Sigmoid colon (tissue), 7 donors: Measurements from ENCODE around the gene SPINDOC. TPM values are rescaled to one million over a fixed set of nuclear protein-coding genes. Genes with fewer than 3 reads are reported as not detected.

Experiments
- DNase-seq: peaks from one replicate; pipeline ENCODE4 v3.0.0-alpha.2; 2019
- H3K27ac ChIP-seq, 4 donors: fragments of 200-600 bp; sonication (generic); one replicate each; pipeline ENCODE4 v1.5.1; 2016 to 2019; ENCODE audit warnings: mild to moderate bottlenecking in 1 of 4
- H3K27me3 ChIP-seq, 3 donors: fragments of 200-600 bp; sonication (generic); one replicate each; pipeline ENCODE4 v1.5.1; 2019; ENCODE audit warnings: mild to moderate bottlenecking in 1 of 3
- H3K36me3 ChIP-seq, 4 donors: fragments of 200-600 bp; sonication (generic); one replicate each; pipeline ENCODE4 v1.5.1; 2016 to 2019
- H3K4me1 ChIP-seq, 4 donors: fragments of 200-600 bp; sonication (generic); one replicate each; pipeline ENCODE4 v1.5.1; 2017 to 2019
- H3K4me3 ChIP-seq, 4 donors: fragments of 200-600 bp; sonication (generic); one replicate each; pipeline ENCODE4 v1.5.1; 2017 to 2019; ENCODE audit warnings: mild to moderate bottlenecking in 2 of 4, moderate library complexity in 1 of 4
- H3K9me3 ChIP-seq, 4 donors: fragments of 200-600 bp in 3 of 4; sonication (generic) in 3 of 4; one replicate each; pipeline versions ENCODE4 v1.5.1 to v1.6.1; 2013 to 2019
- EP300 ChIP-seq, 4 donors: sonication (generic); formaldehyde crosslinking; IDR thresholded peaks; one replicate each; pipeline ENCODE4 v1.6.1; 2017; ENCODE audit warnings: antibody characterized with exemption in 4 of 4
- POLR2A ChIP-seq, 2 donors: fragments of 450-650 bp; IDR thresholded peaks; one replicate each; pipeline ENCODE4 v1.6.1; 2016; ENCODE audit warnings: antibody characterized with exemption in 2 of 2, mild to moderate bottlenecking in 2 of 2, moderate library complexity in 2 of 2
- POLR2AphosphoS5 ChIP-seq, 4 donors: sonication (generic); formaldehyde crosslinking; IDR thresholded peaks; one replicate each; pipeline ENCODE4 v1.6.1; 2017; ENCODE audit warnings: antibody characterized with exemption in 4 of 4
- WGBS, 2 donors: extraction: QIAGEN DNeasy Blood & Tissue Kit; methylation state at CpG; one replicate each; pipeline ENCODE4 v1.1.7; 2013; 5-methylcytosine and 5-hydroxymethylcytosine counted together
- intact Hi-C: fragments of 100-400 bp; cut with DNase I; formaldehyde crosslinking; loops from one replicate; pipeline ENCODE4 v1.15.1; 2023
- polyA plus RNA-seq, 3 donors: library from polyadenylated mRNA; stranded (reverse); fragments of 200-250 nt; gene quantifications; one replicate each; pipeline ENCODE4 v1.2.3, GENCODE V29; 2013
- total RNA-seq, 4 donors: library from RNA; depleted of rRNA; stranded (reverse); fragments of >200 nt; gene quantifications; one replicate each; pipeline ENCODE4 v1.1.0, GENCODE V29; 2016
- TF ChIP-seq, protein P1 (sequence below), 4 experiments: fragments of 450-650 bp in 3 of 4; fragments of 200-600 bp in 1 of 4; IDR thresholded peaks; one replicate each; pipeline ENCODE4 v1.5.1; 2016 to 2019; ENCODE audit warnings: antibody characterized with exemption in 4 of 4, mild to moderate bottlenecking in 3 of 4, moderate library complexity in 2 of 4
- donor health status: healthy with polysubstance abuse.
- donor health status: Bipolar disorder and iron deficiency.
- donor health status: healthy.

The SPINDOC gene
- total and polyA plus RNA-seq, 7 donors, result 4.6 to 15.2 (median 12.2) TPM

DNA sequence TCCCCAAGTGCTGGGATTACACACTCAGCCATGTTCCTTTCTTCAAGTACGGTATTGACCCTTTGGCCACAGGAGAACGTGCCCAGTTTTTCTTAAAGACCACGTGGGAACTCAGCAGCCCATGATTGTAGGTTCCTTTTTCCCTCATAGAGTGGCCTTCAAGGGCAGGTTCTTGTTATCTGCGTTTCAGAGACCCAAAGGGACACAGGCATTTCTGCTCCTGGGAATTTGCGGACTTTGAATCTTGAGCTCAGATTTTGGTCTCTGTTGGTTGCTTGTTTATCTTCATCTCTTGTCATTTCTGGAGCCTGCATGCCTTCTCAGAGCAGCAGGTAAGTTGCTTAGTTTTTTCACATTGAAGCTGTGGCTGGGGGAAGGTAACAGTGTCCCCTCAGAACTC, 37.7 kb downstream of the SPINDOC start:
- Histone ChIP-seq H3K27me3 (no peaks in the 10 kb centered on the region), H3K4me1 (peaks cover 0 to 33% (median 22%) of the 10 kb centered on the region in 4 donors), H3K36me3 (peaks cover 0 to 5% (median 0%) of the 10 kb centered on the region in 4 donors), H3K9me3 (no peaks in the 10 kb centered on the region), H3K4me3 (no peak overlapping the region), H3K27ac (no peak overlapping the region)
- 85 to 86% methylated on average over 5 of the region's 5 CpGs for WGBS, 2 donors
- TF ChIP-seq EP300 (IDR thresholded peaks at IDR 0.05), result no peak
- TF ChIP-seq POLR2AphosphoS5 (IDR thresholded peaks at IDR 0.05), result no peak
- TF ChIP-seq, protein P1, sequence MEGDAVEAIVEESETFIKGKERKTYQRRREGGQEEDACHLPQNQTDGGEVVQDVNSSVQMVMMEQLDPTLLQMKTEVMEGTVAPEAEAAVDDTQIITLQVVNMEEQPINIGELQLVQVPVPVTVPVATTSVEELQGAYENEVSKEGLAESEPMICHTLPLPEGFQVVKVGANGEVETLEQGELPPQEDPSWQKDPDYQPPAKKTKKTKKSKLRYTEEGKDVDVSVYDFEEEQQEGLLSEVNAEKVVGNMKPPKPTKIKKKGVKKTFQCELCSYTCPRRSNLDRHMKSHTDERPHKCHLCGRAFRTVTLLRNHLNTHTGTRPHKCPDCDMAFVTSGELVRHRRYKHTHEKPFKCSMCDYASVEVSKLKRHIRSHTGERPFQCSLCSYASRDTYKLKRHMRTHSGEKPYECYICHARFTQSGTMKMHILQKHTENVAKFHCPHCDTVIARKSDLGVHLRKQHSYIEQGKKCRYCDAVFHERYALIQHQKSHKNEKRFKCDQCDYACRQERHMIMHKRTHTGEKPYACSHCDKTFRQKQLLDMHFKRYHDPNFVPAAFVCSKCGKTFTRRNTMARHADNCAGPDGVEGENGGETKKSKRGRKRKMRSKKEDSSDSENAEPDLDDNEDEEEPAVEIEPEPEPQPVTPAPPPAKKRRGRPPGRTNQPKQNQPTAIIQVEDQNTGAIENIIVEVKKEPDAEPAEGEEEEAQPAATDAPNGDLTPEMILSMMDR (IDR thresholded peaks at IDR 0.05), result no peak
- no peak for TF ChIP-seq POLR2A (IDR thresholded peaks at IDR 0.05)
- intact Hi-C loops, result no loop called here
- DNase-seq, result no peak

DNA sequence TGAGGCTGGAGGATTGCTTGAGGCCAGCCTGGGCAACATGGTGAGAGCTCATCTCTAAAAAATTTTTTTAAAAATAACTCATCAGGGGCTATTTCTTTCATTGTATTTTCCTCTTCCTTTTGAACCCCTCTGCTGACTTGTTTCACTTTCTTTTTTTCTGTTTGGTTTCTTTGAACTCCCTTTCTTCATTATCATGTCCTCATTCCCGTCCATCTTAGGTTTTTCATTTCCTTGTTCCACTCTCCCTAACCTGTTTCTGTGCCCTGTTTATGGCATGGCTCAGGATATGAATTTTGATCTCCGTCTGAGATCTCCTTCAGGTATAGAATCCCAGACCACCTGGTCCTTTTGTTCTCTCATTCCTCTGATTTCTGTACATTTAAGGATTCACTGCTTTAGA, 38.1 kb downstream of the SPINDOC start:
- Histone ChIP-seq H3K27me3 (no peaks in the 10 kb centered on the region), H3K9me3 (no peaks in the 10 kb centered on the region), H3K27ac (no peak overlapping the region), H3K36me3 (peaks cover 0 to 5% (median 0%) of the 10 kb centered on the region in 4 donors), H3K4me3 (no peak overlapping the region), H3K4me1 (peaks cover 0 to 33% (median 22%) of the 10 kb centered on the region in 4 donors)
- intact Hi-C loops, result no loop called here
- 7 to 36% methylated on average over 2 of the region's 2 CpGs for WGBS, 2 donors
- TF ChIP-seq, protein P1 (IDR thresholded peaks at IDR 0.05), result no peak
- TF ChIP-seq EP300 (IDR thresholded peaks at IDR 0.05) (no peak), POLR2AphosphoS5 (IDR thresholded peaks at IDR 0.05) (no peak), POLR2A (IDR thresholded peaks at IDR 0.05) (no peak)
- DNase-seq, result no peak

DNA sequence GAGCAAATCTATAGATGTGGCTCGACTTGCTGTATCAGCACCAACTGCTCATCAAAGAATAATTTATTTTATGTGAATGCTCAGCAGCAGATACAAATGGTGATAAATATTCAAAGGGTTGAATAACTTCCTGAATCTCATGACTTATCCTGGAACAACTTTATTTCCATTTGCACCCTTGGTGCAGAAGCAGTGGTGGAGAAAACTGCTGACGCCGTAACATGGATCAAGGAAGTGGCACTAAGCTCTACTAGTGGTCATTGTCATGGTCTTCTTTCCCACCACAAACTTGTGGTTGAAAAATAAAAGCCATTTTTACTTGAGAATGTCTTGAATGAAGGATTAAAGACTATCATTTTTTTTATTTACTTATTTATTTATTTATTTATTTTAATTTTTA, 40.2 kb downstream of the SPINDOC start:
- no peak overlapping the region for H3K4me3 ChIP-seq
- no peaks in the 10 kb centered on the region for H3K27me3 ChIP-seq
- no peak for DNase-seq
- peaks cover 0 to 5% (median 0%) of the 10 kb centered on the region in 4 donors for H3K36me3 ChIP-seq
- 77 to 93% methylated on average over 3 of the region's 3 CpGs for WGBS, 2 donors
- intact Hi-C loops, result no loop called here
- no peak overlapping the region for H3K27ac ChIP-seq
- peaks cover 0 to 30% (median 19%) of the 10 kb centered on the region in 4 donors for H3K4me1 ChIP-seq
- H3K9me3 ChIP-seq, result no peaks in the 10 kb centered on the region
- TF ChIP-seq POLR2AphosphoS5 (IDR thresholded peaks at IDR 0.05) (no peak), POLR2A (IDR thresholded peaks at IDR 0.05) (no peak), EP300 (IDR thresholded peaks at IDR 0.05) (no peak)
- TF ChIP-seq, protein P1 (IDR thresholded peaks at IDR 0.05), result no peak

DNA sequence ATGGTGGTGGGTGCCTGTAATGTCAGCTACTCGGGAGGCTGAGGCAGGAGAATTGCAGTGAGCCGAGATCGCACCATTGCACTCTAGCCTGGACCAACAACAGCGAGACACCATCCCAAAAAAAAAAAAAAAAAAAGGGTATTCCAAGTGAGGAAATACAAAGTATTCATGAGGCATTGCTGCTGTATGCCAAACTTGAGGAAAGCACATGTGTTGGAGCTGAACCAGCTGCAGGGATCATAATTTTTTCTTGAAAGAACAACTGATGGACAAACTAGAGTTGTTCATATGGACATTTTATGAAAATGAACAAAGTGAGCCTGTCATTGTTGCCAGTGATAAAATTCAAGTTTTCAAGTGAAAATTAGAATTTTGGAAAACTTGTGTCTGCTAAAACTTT, 41.4 kb downstream of the SPINDOC start:
- WGBS, 2 donors, result 98 to 99% methylated on average over 4 of the region's 4 CpGs
- intact Hi-C loops, result no loop called here
- peaks cover 0 to 5% (median 0%) of the 10 kb centered on the region in 4 donors for H3K36me3 ChIP-seq
- no peak overlapping the region for H3K27ac ChIP-seq
- H3K27me3 ChIP-seq, result no peaks in the 10 kb centered on the region
- H3K9me3 ChIP-seq, result no peaks in the 10 kb centered on the region
- H3K4me3 ChIP-seq, result no peak overlapping the region
- DNase-seq, result no peak
- H3K4me1 ChIP-seq, result peaks cover 0 to 36% (median 23%) of the 10 kb centered on the region in 4 donors
- TF ChIP-seq POLR2AphosphoS5 (IDR thresholded peaks at IDR 0.05), result no peak
- TF ChIP-seq POLR2A (IDR thresholded peaks at IDR 0.05), result no peak
- TF ChIP-seq, protein P1 (IDR thresholded peaks at IDR 0.05), result no peak
- no peak for TF ChIP-seq EP300 (IDR thresholded peaks at IDR 0.05)

DNA sequence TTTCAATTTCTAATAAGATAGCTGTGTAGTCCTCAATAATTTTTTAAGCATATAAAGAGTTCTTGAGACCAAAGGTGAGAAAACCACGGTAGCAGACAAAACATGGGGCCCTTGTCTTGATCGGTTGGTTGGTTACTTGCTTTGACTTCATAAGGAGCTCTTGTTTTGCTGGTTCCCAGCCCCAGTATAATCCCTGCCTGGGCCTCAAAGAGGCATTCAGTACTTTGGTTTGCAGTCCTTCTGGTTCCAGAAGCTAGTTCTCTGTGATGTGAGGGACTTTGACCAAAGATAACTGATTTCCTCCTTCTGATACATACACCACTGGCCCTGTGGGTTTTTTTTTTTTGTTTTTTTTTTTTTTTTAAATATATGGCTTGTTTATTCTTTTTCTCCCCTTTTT, 42.7 kb downstream of the SPINDOC start:
- H3K4me3 ChIP-seq, result no peak overlapping the region
- TF ChIP-seq EP300 (IDR thresholded peaks at IDR 0.05), result no peak
- TF ChIP-seq POLR2A (IDR thresholded peaks at IDR 0.05), result no peak
- TF ChIP-seq POLR2AphosphoS5 (IDR thresholded peaks at IDR 0.05), result no peak
- TF ChIP-seq, protein P1 (IDR thresholded peaks at IDR 0.05), result no peak
- H3K27ac ChIP-seq, result no peak overlapping the region
- DNase-seq, result no peak
- WGBS, 2 donors, result 13 to 56% methylated on average over 2 of the region's 2 CpGs
- no peaks in the 10 kb centered on the region for H3K27me3 ChIP-seq
- peaks cover 0 to 29% (median 20%) of the 10 kb centered on the region in 4 donors for H3K4me1 ChIP-seq
- H3K9me3 ChIP-seq, result no peaks in the 10 kb centered on the region
- intact Hi-C loops, result no loop called here
- H3K36me3 ChIP-seq, result no peaks in the 10 kb centered on the region
